Suprapubic skin (tissue), 3 donors: ENCODE results near the gene METTL21C.

Experiments
- CTCF ChIP-seq, 2 donors: fragments of 200-600 bp in 1 of 2; fragments of 450-650 bp in 1 of 2; sonication (generic) in 1 of 2; IDR thresholded peaks; one replicate each; pipeline ENCODE4 v1.5.1; 2016 to 2019; ENCODE audit warnings: antibody characterized with exemption in 2 of 2, mild to moderate bottlenecking in 1 of 2, moderate library complexity in 1 of 2
- POLR2A ChIP-seq, 2 donors: fragments of 450-650 bp; IDR thresholded peaks; one replicate each; pipeline ENCODE4 v1.6.1; 2017; ENCODE audit warnings: antibody characterized with exemption in 2 of 2, mild to moderate bottlenecking in 2 of 2, moderate library complexity in 2 of 2

GRCh38 chr13:102650444-102650843, 44.4 kb downstream of the METTL21C start:
- no peak for TF ChIP-seq POLR2A (IDR thresholded peaks at IDR 0.05)
- no peak for TF ChIP-seq CTCF (IDR thresholded peaks at IDR 0.05)
